Pulmonary artery endothelial cell (primary cell): ENCODE measurements around the gene MYH11. TPM values are rescaled to one million over a fixed set of nuclear protein-coding genes. Genes with fewer than 3 reads are reported as not detected.
"Not testable (repeated sequence)": the region's sequence is repeated elsewhere in the genome, so short reads cannot be mapped to it uniquely, and the experiment has no call there.

Experiments
- DNase-seq: peaks from one replicate; pipeline ENCODE4 v3.0.0-alpha.2; 2011; ENCODE audit warnings: low read depth, low spot score
- total RNA-seq: library from RNA; depleted of rRNA; stranded (reverse); fragments of >200 nt; gene quantifications from 2 replicates; pipeline ENCODE4 v1.2.3, GENCODE V29; 2014

MYH11 gene
- total RNA-seq, 1 donor from 2014 or later, result not detected

GRCh38 chr16:15879255-15879811 is 22.5 kb upstream of the MYH11 start:
- no peak for DNase-seq

GRCh38 chr16:15876503-15876902 is 19.7 kb upstream of the MYH11 start:
- no peak for DNase-seq

- DNase-seq, result peak; percentile 53
Measured at GRCh38 chr16:15874745-15875314, 18.0 kb upstream of the MYH11 start.

GRCh38 chr16:15873737-15874136 is 16.9 kb upstream of the MYH11 start:
- no peak for DNase-seq

- no peak for DNase-seq
Measured at GRCh38 chr16:15873301-15873700, 16.5 kb upstream of the MYH11 start.

GRCh38 chr16:15870011-15870410 is 13.2 kb upstream of the MYH11 start:
- no peak for DNase-seq

GRCh38 chr16:15866451-15866850 is 9.6 kb upstream of the MYH11 start:
- no peak for DNase-seq

- DNase-seq, result no peak
Measured at GRCh38 chr16:15865742-15866141, 8.9 kb upstream of the MYH11 start.

- DNase-seq, result no peak
Measured at GRCh38 chr16:15864939-15865338, 8.1 kb upstream of the MYH11 start.

- no peak for DNase-seq
Measured at GRCh38 chr16:15861996-15862395, 5.2 kb upstream of the MYH11 start.

GRCh38 chr16:15858921-15859668 is 2.3 kb upstream of the MYH11 start:
- no peak for DNase-seq

- DNase-seq, result no peak
Measured at GRCh38 chr16:15857724-15858560, 1.1 kb upstream of the MYH11 start.

GRCh38 chr16:15856182-15856581 is 646 bp downstream of the MYH11 start:
- DNase-seq, result no peak

- DNase-seq, result no peak
Measured at GRCh38 chr16:15855704-15856003, 1.2 kb downstream of the MYH11 start.

- DNase-seq, result no peak
Measured at GRCh38 chr16:15854906-15855703, 1.7 kb downstream of the MYH11 start.

- no peak for DNase-seq
Measured at GRCh38 chr16:15854061-15854460, 2.8 kb downstream of the MYH11 start.

- DNase-seq, result no peak
Measured at GRCh38 chr16:15853021-15853420, 3.8 kb downstream of the MYH11 start.

- not testable (repeated sequence) for DNase-seq
Measured at GRCh38 chr16:15850555-15850954, 6.3 kb downstream of the MYH11 start.

GRCh38 chr16:15849209-15849981 is 7.4 kb downstream of the MYH11 start:
- DNase-seq, result no peak

- DNase-seq, result no peak
Measured at GRCh38 chr16:15847611-15848175, 9.1 kb downstream of the MYH11 start.
